ENCODE results near the gene LHPP.

Gene LHPP

GRCh38 chr10:124598196-124598595, 136.6 kb downstream of the LHPP start:
- Histone ChIP-seq H3K4me1 (ENCODE audit: insufficient read depth, poor library complexity, severe bottlenecking) (no peaks in the 10 kb centered on the region), H3K27ac (ENCODE audit: poor library complexity, severe bottlenecking) (no peak overlapping the region), H3K36me3 (ENCODE audit: low read depth) (no peaks in the 10 kb centered on the region), H3K27me3 (ENCODE audit: insufficient read depth, poor library complexity, severe bottlenecking) (no peaks in the 10 kb centered on the region), H3K4me3 (ENCODE audit: severe bottlenecking) (no peak overlapping the region), H3K9me3 (ENCODE audit: severe bottlenecking) (no peaks in the 10 kb centered on the region)
- no peak for DNase-seq (ENCODE audit: low spot score)
- TF ChIP-seq CTCF (IDR thresholded peaks at IDR 0.05; ENCODE audit: poor library complexity, severe bottlenecking): no peak
- ATAC-seq (ENCODE audit: low read depth): no peak

- no peak overlapping the region for H3K4me3 ChIP-seq (ENCODE audit: severe bottlenecking)
- H3K9me3 ChIP-seq (ENCODE audit: severe bottlenecking): no peaks in the 10 kb centered on the region
- no peaks in the 10 kb centered on the region for H3K27me3 ChIP-seq (ENCODE audit: insufficient read depth, poor library complexity, severe bottlenecking)
- no peaks in the 10 kb centered on the region for H3K4me1 ChIP-seq (ENCODE audit: insufficient read depth, poor library complexity, severe bottlenecking)
- ATAC-seq (ENCODE audit: low read depth) (no peak), DNase-seq (ENCODE audit: low spot score) (no peak)
- TF ChIP-seq CTCF (IDR thresholded peaks at IDR 0.05; ENCODE audit: poor library complexity, severe bottlenecking): no peak
- no peak overlapping the region for H3K27ac ChIP-seq (ENCODE audit: poor library complexity, severe bottlenecking)
- no peaks in the 10 kb centered on the region for H3K36me3 ChIP-seq (ENCODE audit: low read depth)
Observed at GRCh38 chr10:124598773-124599587, 137.4 kb downstream of the LHPP start.

- H3K27me3 ChIP-seq (ENCODE audit: insufficient read depth, poor library complexity, severe bottlenecking): no peaks in the 10 kb centered on the region
- no peak overlapping the region for H3K4me3 ChIP-seq (ENCODE audit: severe bottlenecking)
- no peaks in the 10 kb centered on the region for H3K9me3 ChIP-seq (ENCODE audit: severe bottlenecking)
- DNase-seq (ENCODE audit: low spot score) (no peak), ATAC-seq (ENCODE audit: low read depth) (no peak)
- TF ChIP-seq CTCF (IDR thresholded peaks at IDR 0.05; ENCODE audit: poor library complexity, severe bottlenecking): no peak
- no peaks in the 10 kb centered on the region for H3K4me1 ChIP-seq (ENCODE audit: insufficient read depth, poor library complexity, severe bottlenecking)
- no peaks in the 10 kb centered on the region for H3K36me3 ChIP-seq (ENCODE audit: low read depth)
- H3K27ac ChIP-seq (ENCODE audit: poor library complexity, severe bottlenecking): no peak overlapping the region
Observed at GRCh38 chr10:124599588-124600050, 138.0 kb downstream of the LHPP start.

GRCh38 chr10:124600051-124600880, 138.6 kb downstream of the LHPP start:
- Histone ChIP-seq H3K9me3 (ENCODE audit: severe bottlenecking) (no peaks in the 10 kb centered on the region), H3K4me1 (ENCODE audit: insufficient read depth, poor library complexity, severe bottlenecking) (no peaks in the 10 kb centered on the region), H3K27ac (ENCODE audit: poor library complexity, severe bottlenecking) (no peak overlapping the region), H3K4me3 (ENCODE audit: severe bottlenecking) (no peak overlapping the region), H3K36me3 (ENCODE audit: low read depth) (no peaks in the 10 kb centered on the region), H3K27me3 (ENCODE audit: insufficient read depth, poor library complexity, severe bottlenecking) (no peaks in the 10 kb centered on the region)
- TF ChIP-seq CTCF (IDR thresholded peaks at IDR 0.05; ENCODE audit: poor library complexity, severe bottlenecking): no peak
- ATAC-seq (ENCODE audit: low read depth) (no peak), DNase-seq (ENCODE audit: low spot score) (no peak)
